ENCODE results near the gene ZBTB7C.

Gene ZBTB7C

GRCh38 chr18:48084041-48084757 lies 325.0 kb downstream of the ZBTB7C start:
- no peak for TF ChIP-seq EZH2phosphoT487 (IDR thresholded peaks at IDR 0.05; ENCODE audit: borderline replicate concordance)
- no peak for TF ChIP-seq CTCF (conservative IDR thresholded peaks at IDR 0.05; ENCODE audit: low read length)
- no peak overlapping the region for H3K4me3 ChIP-seq (ENCODE audit: low read length, poor library complexity, severe bottlenecking)
- no peaks in the 10 kb centered on the region for H3K36me3 ChIP-seq (ENCODE audit: insufficient read depth, low read length)
- no peaks in the 10 kb centered on the region for H3K9me2 ChIP-seq (replicated peaks; ENCODE audit: low read depth, low read length)
- no peak overlapping the region for H2AFZ ChIP-seq (ENCODE audit: low read length)
- H3K4me2 ChIP-seq (ENCODE audit: low read depth, low read length, poor library complexity, severe bottlenecking), result no peak overlapping the region
- no peaks in the 10 kb centered on the region for H3K27me3 ChIP-seq (ENCODE audit: insufficient read depth, low read length, poor library complexity, severe bottlenecking)
- peaks cover 14% of the 10 kb centered on the region for H3K4me1 ChIP-seq (ENCODE audit: insufficient read depth, low read length, poor library complexity, severe bottlenecking)
- no peaks in the 10 kb centered on the region for H3K9me3 ChIP-seq (ENCODE audit: insufficient read depth, low read depth, low read length)
- no peak overlapping the region for H3K9ac ChIP-seq (ENCODE audit: low read depth, low read length, poor library complexity, severe bottlenecking)
- H3K79me2 ChIP-seq (ENCODE audit: insufficient read depth, low read length), result no peaks in the 10 kb centered on the region
- H4K20me1 ChIP-seq (ENCODE audit: insufficient read depth, low read length, poor library complexity, severe bottlenecking), result no peaks in the 10 kb centered on the region
- H3F3A ChIP-seq (ENCODE audit: low read depth), result no peaks in the 10 kb centered on the region

GRCh38 chr18:48080546-48080945 lies 328.6 kb downstream of the ZBTB7C start:
- H3F3A ChIP-seq (ENCODE audit: low read depth), result no peaks in the 10 kb centered on the region
- H4K20me1 ChIP-seq (ENCODE audit: insufficient read depth, low read length, poor library complexity, severe bottlenecking), result no peaks in the 10 kb centered on the region
- no peaks in the 10 kb centered on the region for H3K9me3 ChIP-seq (ENCODE audit: insufficient read depth, low read depth, low read length)
- peak overlapping the region; percentile 69 for H2AFZ ChIP-seq (ENCODE audit: low read length)
- peaks cover 14% of the 10 kb centered on the region for H3K4me1 ChIP-seq (ENCODE audit: insufficient read depth, low read length, poor library complexity, severe bottlenecking)
- H3K4me3 ChIP-seq (ENCODE audit: low read length, poor library complexity, severe bottlenecking), result no peak overlapping the region
- peak overlapping the region; percentile 22 for H3K4me2 ChIP-seq (ENCODE audit: low read depth, low read length, poor library complexity, severe bottlenecking)
- TF ChIP-seq CTCF (conservative IDR thresholded peaks at IDR 0.05; ENCODE audit: low read length) (no peak), EZH2phosphoT487 (IDR thresholded peaks at IDR 0.05; ENCODE audit: borderline replicate concordance) (no peak)
- H3K9ac ChIP-seq (ENCODE audit: low read depth, low read length, poor library complexity, severe bottlenecking), result no peak overlapping the region
- H3K27me3 ChIP-seq (ENCODE audit: insufficient read depth, low read length, poor library complexity, severe bottlenecking), result no peaks in the 10 kb centered on the region
- H3K9me2 ChIP-seq (replicated peaks; ENCODE audit: low read depth, low read length), result no peaks in the 10 kb centered on the region
- no peaks in the 10 kb centered on the region for H3K36me3 ChIP-seq (ENCODE audit: insufficient read depth, low read length)
- H3K79me2 ChIP-seq (ENCODE audit: insufficient read depth, low read length), result no peaks in the 10 kb centered on the region

GRCh38 chr18:48079885-48080284 lies 329.3 kb downstream of the ZBTB7C start:
- Histone ChIP-seq H3K9me2 (replicated peaks; ENCODE audit: low read depth, low read length) (no peaks in the 10 kb centered on the region), H3K9ac (ENCODE audit: low read depth, low read length, poor library complexity, severe bottlenecking) (no peak overlapping the region), H3F3A (ENCODE audit: low read depth) (no peaks in the 10 kb centered on the region), H4K20me1 (ENCODE audit: insufficient read depth, low read length, poor library complexity, severe bottlenecking) (no peaks in the 10 kb centered on the region), H3K4me1 (ENCODE audit: insufficient read depth, low read length, poor library complexity, severe bottlenecking) (peaks cover 14% of the 10 kb centered on the region), H3K36me3 (ENCODE audit: insufficient read depth, low read length) (no peaks in the 10 kb centered on the region), H2AFZ (ENCODE audit: low read length) (no peak overlapping the region; the same call in 1 of the 2 replicates), H3K79me2 (ENCODE audit: insufficient read depth, low read length) (no peaks in the 10 kb centered on the region), H3K9me3 (ENCODE audit: insufficient read depth, low read depth, low read length) (no peaks in the 10 kb centered on the region), H3K4me2 (ENCODE audit: low read depth, low read length, poor library complexity, severe bottlenecking) (no peak overlapping the region), H3K4me3 (ENCODE audit: low read length, poor library complexity, severe bottlenecking) (no peak overlapping the region), H3K27me3 (ENCODE audit: insufficient read depth, low read length, poor library complexity, severe bottlenecking) (no peaks in the 10 kb centered on the region)
- no peak for TF ChIP-seq EZH2phosphoT487 (IDR thresholded peaks at IDR 0.05; ENCODE audit: borderline replicate concordance)
- TF ChIP-seq CTCF (conservative IDR thresholded peaks at IDR 0.05; ENCODE audit: low read length), result no peak

Measured in Loucy (cell line).